ENCODE measurements around the gene MPEG1.

The MPEG1 gene

DNA sequence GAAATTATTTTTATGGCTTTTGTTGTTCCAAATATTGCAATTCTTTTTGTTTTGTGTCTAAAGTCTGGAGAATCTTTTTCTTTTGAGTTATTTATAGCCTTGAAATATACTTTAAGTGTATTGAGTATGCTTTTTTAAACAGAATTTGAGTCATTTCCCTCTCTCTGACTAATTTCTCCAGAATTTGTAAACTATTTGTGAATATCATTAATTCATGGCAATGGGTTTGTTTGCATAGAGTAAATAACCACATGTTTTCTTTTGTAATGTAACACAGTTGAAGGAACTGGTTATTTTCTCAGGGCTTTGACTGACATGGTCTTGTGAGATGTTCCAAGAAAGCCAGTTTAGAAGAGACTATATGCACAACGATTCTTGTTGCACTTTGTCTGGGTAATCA lies 30.9 kb upstream of the MPEG1 start:
- Histone ChIP-seq H3K4me3 (ENCODE audit: low read depth, low read length) (no peak overlapping the region), H3K27ac (ENCODE audit: low read depth, low read length) (no peak overlapping the region), H3K9ac (ENCODE audit: low read length) (no peak overlapping the region), H3K36me3 (ENCODE audit: control insufficient read depth, insufficient read depth, low read length) (no peaks in the 10 kb centered on the region), H3K9me3 (ENCODE audit: control insufficient read depth, insufficient read depth, low read depth, low read length) (peaks cover 28% of the 10 kb centered on the region), H3K4me1 (ENCODE audit: control insufficient read depth, insufficient read depth, low read length) (no peaks in the 10 kb centered on the region), H3K27me3 (ENCODE audit: control insufficient read depth, insufficient read depth, low read length) (no peaks in the 10 kb centered on the region)

- no peak overlapping the region for H3K4me3 ChIP-seq (ENCODE audit: low read depth, low read length)
- H3K9ac ChIP-seq (ENCODE audit: low read length) = no peak overlapping the region
- H3K27me3 ChIP-seq (ENCODE audit: control insufficient read depth, insufficient read depth, low read length) = no peaks in the 10 kb centered on the region
- H3K9me3 ChIP-seq (ENCODE audit: control insufficient read depth, insufficient read depth, low read depth, low read length) = peaks cover 26% of the 10 kb centered on the region
- H3K4me1 ChIP-seq (ENCODE audit: control insufficient read depth, insufficient read depth, low read length) = no peaks in the 10 kb centered on the region
- no peaks in the 10 kb centered on the region for H3K36me3 ChIP-seq (ENCODE audit: control insufficient read depth, insufficient read depth, low read length)
- no peak overlapping the region for H3K27ac ChIP-seq (ENCODE audit: low read depth, low read length)
Observed at GRCh38 chr11:59240322-59240721, 27.6 kb upstream of the MPEG1 start.

DNA sequence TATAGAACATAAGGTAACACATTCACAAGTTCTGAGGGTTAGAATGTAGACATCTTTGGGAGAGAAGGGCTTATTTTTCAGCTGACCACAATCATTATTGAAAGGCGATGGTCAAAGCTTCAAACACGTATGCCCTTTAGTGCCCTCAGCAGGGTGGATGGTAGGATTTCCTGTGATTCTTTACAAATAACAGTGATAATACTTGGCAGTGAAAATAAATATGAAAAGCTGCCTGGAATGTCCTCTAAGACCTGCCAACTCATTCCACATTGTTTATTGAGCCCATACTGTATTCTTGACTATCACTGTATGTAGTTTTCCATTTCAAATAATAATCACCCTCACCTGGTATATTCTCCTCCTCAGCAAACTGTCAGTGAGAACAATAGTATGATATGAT lies 13.7 kb upstream of the MPEG1 start:
- Histone ChIP-seq H3K36me3 (ENCODE audit: control insufficient read depth, insufficient read depth, low read length) (no peaks in the 10 kb centered on the region), H3K4me1 (ENCODE audit: control insufficient read depth, insufficient read depth, low read length) (no peaks in the 10 kb centered on the region), H3K4me3 (ENCODE audit: low read depth, low read length) (no peak overlapping the region), H3K27ac (ENCODE audit: low read depth, low read length) (no peak overlapping the region), H3K9me3 (ENCODE audit: control insufficient read depth, insufficient read depth, low read depth, low read length) (peaks cover 5% of the 10 kb centered on the region; the same call in 1 of the 2 replicates), H3K9ac (ENCODE audit: low read length) (no peak overlapping the region), H3K27me3 (ENCODE audit: control insufficient read depth, insufficient read depth, low read length) (no peaks in the 10 kb centered on the region)

DNA sequence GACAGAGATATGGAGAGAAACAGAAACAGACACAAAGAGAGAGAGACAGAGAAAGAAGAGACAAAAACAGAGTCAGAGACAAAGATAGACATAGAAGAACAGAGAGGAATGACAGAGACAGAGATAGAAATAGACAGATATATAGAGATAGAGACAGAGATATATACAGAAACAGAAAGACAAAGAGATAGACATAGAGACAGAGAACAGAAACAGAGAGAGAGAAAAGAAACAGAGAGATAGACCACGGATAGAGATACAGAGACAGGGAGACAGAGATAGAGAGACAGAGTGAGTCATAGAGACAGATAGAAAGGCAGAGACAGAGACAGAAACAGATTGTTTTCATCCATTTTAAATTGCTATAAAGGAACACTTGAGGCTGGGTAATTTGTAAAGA lies 12.3 kb upstream of the MPEG1 start:
- no peaks in the 10 kb centered on the region for H3K9me3 ChIP-seq (ENCODE audit: control insufficient read depth, insufficient read depth, low read depth, low read length)
- H3K27ac ChIP-seq (ENCODE audit: low read depth, low read length) = no peak overlapping the region
- no peak overlapping the region for H3K9ac ChIP-seq (ENCODE audit: low read length)
- H3K36me3 ChIP-seq (ENCODE audit: control insufficient read depth, insufficient read depth, low read length) = no peaks in the 10 kb centered on the region
- H3K27me3 ChIP-seq (ENCODE audit: control insufficient read depth, insufficient read depth, low read length) = no peaks in the 10 kb centered on the region
- no peak overlapping the region for H3K4me3 ChIP-seq (ENCODE audit: low read depth, low read length)
- no peaks in the 10 kb centered on the region for H3K4me1 ChIP-seq (ENCODE audit: control insufficient read depth, insufficient read depth, low read length)

DNA sequence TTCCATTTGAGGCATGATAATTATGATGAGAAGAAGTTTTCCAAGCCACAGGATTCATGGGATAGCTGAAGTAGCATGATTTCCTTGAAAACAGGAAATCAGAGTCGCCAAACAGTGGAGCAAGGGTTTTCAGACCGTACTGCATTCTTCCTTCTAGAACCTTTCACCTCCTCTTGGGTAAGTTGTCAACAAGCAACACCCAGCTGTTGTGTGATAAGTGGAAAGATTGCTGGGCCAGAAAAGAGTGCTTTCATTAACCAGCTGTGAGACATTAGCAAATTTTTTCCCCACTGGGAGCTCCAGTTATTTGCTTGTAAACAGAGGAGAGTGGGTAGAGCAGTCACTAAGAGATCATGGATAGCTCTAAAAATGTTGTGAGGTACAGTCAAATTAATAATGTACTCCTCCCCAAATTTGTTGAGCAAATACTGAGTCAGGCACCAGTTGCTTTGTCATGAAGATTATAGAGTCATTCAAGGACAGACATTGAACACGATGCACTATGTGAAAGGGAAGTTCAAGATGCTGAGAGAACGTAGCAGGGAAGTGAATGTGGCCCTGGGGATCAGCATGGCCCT lies 11.7 kb upstream of the MPEG1 start:
- no peak overlapping the region for H3K9ac ChIP-seq (ENCODE audit: low read length)
- no peaks in the 10 kb centered on the region for H3K27me3 ChIP-seq (ENCODE audit: control insufficient read depth, insufficient read depth, low read length)
- no peaks in the 10 kb centered on the region for H3K4me1 ChIP-seq (ENCODE audit: control insufficient read depth, insufficient read depth, low read length)
- H3K9me3 ChIP-seq (ENCODE audit: control insufficient read depth, insufficient read depth, low read depth, low read length) = no peaks in the 10 kb centered on the region
- H3K4me3 ChIP-seq (ENCODE audit: low read depth, low read length) = no peak overlapping the region
- no peak overlapping the region for H3K27ac ChIP-seq (ENCODE audit: low read depth, low read length)
- no peaks in the 10 kb centered on the region for H3K36me3 ChIP-seq (ENCODE audit: control insufficient read depth, insufficient read depth, low read length)

DNA sequence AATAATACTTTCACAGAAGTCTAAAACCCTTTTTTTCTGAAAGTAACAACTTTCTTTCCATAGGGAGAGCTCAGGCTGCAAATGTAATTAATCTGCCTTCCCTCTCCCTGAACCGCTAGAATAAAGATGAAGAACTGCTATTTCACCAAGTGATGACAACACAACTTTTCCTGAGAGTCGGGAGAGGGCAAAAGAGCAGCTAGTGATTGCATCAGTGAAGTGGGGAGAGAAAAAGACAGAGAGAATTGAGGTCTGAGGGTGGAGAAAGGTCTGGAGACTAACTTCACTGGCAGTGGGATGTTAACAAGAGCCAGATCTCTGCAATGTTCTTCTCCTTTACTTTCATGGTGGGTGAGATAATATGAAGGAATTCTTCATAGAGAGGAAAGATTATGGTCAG lies 10.9 kb upstream of the MPEG1 start:
- Histone ChIP-seq H3K9ac (ENCODE audit: low read length) (no peak overlapping the region), H3K27me3 (ENCODE audit: control insufficient read depth, insufficient read depth, low read length) (no peaks in the 10 kb centered on the region), H3K4me1 (ENCODE audit: control insufficient read depth, insufficient read depth, low read length) (no peaks in the 10 kb centered on the region), H3K9me3 (ENCODE audit: control insufficient read depth, insufficient read depth, low read depth, low read length) (no peaks in the 10 kb centered on the region), H3K4me3 (ENCODE audit: low read depth, low read length) (no peak overlapping the region), H3K27ac (ENCODE audit: low read depth, low read length) (no peak overlapping the region), H3K36me3 (ENCODE audit: control insufficient read depth, insufficient read depth, low read length) (no peaks in the 10 kb centered on the region)

GRCh38 chr11:59223177-59223576 lies 10.4 kb upstream of the MPEG1 start:
- H3K27me3 ChIP-seq (ENCODE audit: control insufficient read depth, insufficient read depth, low read length) = no peaks in the 10 kb centered on the region
- no peaks in the 10 kb centered on the region for H3K9me3 ChIP-seq (ENCODE audit: control insufficient read depth, insufficient read depth, low read depth, low read length)
- no peak overlapping the region for H3K27ac ChIP-seq (ENCODE audit: low read depth, low read length)
- H3K4me1 ChIP-seq (ENCODE audit: control insufficient read depth, insufficient read depth, low read length) = no peaks in the 10 kb centered on the region
- H3K36me3 ChIP-seq (ENCODE audit: control insufficient read depth, insufficient read depth, low read length) = no peaks in the 10 kb centered on the region
- H3K4me3 ChIP-seq (ENCODE audit: low read depth, low read length) = no peak overlapping the region
- H3K9ac ChIP-seq (ENCODE audit: low read length) = no peak overlapping the region

DNA sequence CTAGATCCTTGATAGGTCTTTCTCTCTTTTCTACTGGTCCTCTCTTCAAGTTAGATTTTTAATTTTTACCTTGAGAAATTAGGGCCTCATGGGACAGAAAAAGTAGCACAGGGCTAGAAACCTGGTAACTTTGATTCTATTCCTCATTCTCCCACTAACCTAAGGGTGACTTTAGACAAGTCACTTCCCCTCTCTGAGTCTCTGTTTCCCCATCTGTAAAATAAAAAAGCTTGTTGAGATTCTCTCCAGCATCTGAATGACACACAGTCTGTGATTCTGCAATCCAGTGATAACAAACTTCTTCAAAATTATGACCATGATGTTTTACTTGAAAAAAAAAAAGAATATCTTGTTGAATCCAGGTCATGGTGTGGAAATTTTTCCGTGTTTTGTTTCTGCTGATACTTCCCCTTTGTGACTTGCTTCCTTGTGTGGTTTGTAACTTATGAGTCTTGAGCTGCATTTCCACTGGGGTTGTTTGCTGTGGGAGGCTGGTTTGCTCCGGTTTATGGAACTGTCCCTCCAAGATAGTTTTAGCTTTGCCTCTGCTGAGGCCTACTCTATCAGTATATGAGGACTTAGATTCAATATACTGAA lies 9.8 kb upstream of the MPEG1 start:
- Histone ChIP-seq H3K36me3 (ENCODE audit: control insufficient read depth, insufficient read depth, low read length) (no peaks in the 10 kb centered on the region), H3K9me3 (ENCODE audit: control insufficient read depth, insufficient read depth, low read depth, low read length) (no peaks in the 10 kb centered on the region), H3K9ac (ENCODE audit: low read length) (no peak overlapping the region), H3K4me3 (ENCODE audit: low read depth, low read length) (no peak overlapping the region), H3K27ac (ENCODE audit: low read depth, low read length) (no peak overlapping the region), H3K4me1 (ENCODE audit: control insufficient read depth, insufficient read depth, low read length) (no peaks in the 10 kb centered on the region), H3K27me3 (ENCODE audit: control insufficient read depth, insufficient read depth, low read length) (no peaks in the 10 kb centered on the region)

GRCh38 chr11:59221441-59221840 lies 8.7 kb upstream of the MPEG1 start:
- Histone ChIP-seq H3K9me3 (ENCODE audit: control insufficient read depth, insufficient read depth, low read depth, low read length) (no peaks in the 10 kb centered on the region), H3K4me3 (ENCODE audit: low read depth, low read length) (no peak overlapping the region), H3K9ac (ENCODE audit: low read length) (no peak overlapping the region), H3K4me1 (ENCODE audit: control insufficient read depth, insufficient read depth, low read length) (no peaks in the 10 kb centered on the region), H3K36me3 (ENCODE audit: control insufficient read depth, insufficient read depth, low read length) (no peaks in the 10 kb centered on the region), H3K27me3 (ENCODE audit: control insufficient read depth, insufficient read depth, low read length) (no peaks in the 10 kb centered on the region), H3K27ac (ENCODE audit: low read depth, low read length) (no peak overlapping the region)

GRCh38 chr11:59219836-59220235 lies 7.1 kb upstream of the MPEG1 start:
- no peak overlapping the region for H3K27ac ChIP-seq (ENCODE audit: low read depth, low read length)
- H3K9me3 ChIP-seq (ENCODE audit: control insufficient read depth, insufficient read depth, low read depth, low read length) = no peaks in the 10 kb centered on the region
- H3K9ac ChIP-seq (ENCODE audit: low read length) = no peak overlapping the region
- no peak overlapping the region for H3K4me3 ChIP-seq (ENCODE audit: low read depth, low read length)
- no peaks in the 10 kb centered on the region for H3K36me3 ChIP-seq (ENCODE audit: control insufficient read depth, insufficient read depth, low read length)
- H3K4me1 ChIP-seq (ENCODE audit: control insufficient read depth, insufficient read depth, low read length) = no peaks in the 10 kb centered on the region
- H3K27me3 ChIP-seq (ENCODE audit: control insufficient read depth, insufficient read depth, low read length) = no peaks in the 10 kb centered on the region

GRCh38 chr11:59218893-59219292 lies 6.2 kb upstream of the MPEG1 start:
- H3K9me3 ChIP-seq (ENCODE audit: control insufficient read depth, insufficient read depth, low read depth, low read length) = no peaks in the 10 kb centered on the region
- H3K9ac ChIP-seq (ENCODE audit: low read length) = no peak overlapping the region
- H3K27me3 ChIP-seq (ENCODE audit: control insufficient read depth, insufficient read depth, low read length) = no peaks in the 10 kb centered on the region
- no peak overlapping the region for H3K27ac ChIP-seq (ENCODE audit: low read depth, low read length)
- no peak overlapping the region for H3K4me3 ChIP-seq (ENCODE audit: low read depth, low read length)
- H3K36me3 ChIP-seq (ENCODE audit: control insufficient read depth, insufficient read depth, low read length) = no peaks in the 10 kb centered on the region
- no peaks in the 10 kb centered on the region for H3K4me1 ChIP-seq (ENCODE audit: control insufficient read depth, insufficient read depth, low read length)

All from HUES6 (cell line).